HG02981 (cell line): ENCODE data around the gene ATAD3A.
"Not testable (repeated sequence)": the region's sequence is repeated elsewhere in the genome, so short reads cannot be mapped to it uniquely, and the experiment has no call there.

ENCODE experiments used
- ATAC-seq: cut with Tn5 transposase; IDR thresholded peaks from one replicate; pipeline ENCODE4 v1.9.1; 2021; ENCODE audit warnings: mild to moderate bottlenecking, moderate library complexity; ENCODE audit not compliant: unreplicated experiment

The ATAD3A gene

DNA sequence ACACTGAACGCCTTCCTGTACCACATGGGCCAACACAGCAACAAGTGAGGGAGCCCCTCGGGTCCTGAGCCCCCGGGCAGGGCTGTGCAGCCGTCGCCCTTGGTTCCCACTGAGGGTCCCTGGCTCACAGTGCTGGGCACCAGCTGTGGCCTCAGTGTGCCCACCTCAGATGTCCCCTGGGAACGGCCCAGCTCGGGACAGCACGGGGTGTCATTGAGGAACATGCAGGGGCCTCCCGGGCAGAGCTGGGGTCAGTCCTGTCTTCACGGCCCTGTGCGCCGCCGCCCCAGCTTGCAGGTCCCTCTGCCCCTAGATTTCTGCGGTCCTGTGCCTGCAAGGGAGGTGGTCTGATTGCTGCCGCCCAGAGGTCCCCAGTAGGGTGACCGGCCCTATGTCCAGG, 22.7 kb upstream of the ATAD3A start:
- no peak for ATAC-seq

DNA sequence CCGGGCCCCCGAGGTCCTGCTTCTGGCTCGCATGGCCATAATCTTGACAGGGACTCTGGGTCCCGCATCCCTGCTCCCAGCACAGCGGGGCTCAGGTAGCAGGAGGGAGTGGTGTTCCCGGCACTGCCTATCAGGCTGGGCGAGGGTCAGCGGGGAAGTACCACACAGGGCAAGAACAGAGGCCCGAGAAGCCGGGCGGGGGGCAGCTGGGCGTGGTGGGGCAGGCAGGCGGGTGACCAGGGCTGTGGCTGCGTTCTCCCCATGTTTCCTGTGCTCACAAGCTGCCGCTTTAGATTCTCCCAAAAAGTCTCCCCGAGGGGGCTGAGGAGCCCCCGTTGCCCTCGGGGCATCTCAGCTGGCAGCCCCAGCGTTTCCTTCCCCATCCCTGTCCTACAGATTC, 22.1 kb upstream of the ATAD3A start:
- no peak for ATAC-seq

DNA sequence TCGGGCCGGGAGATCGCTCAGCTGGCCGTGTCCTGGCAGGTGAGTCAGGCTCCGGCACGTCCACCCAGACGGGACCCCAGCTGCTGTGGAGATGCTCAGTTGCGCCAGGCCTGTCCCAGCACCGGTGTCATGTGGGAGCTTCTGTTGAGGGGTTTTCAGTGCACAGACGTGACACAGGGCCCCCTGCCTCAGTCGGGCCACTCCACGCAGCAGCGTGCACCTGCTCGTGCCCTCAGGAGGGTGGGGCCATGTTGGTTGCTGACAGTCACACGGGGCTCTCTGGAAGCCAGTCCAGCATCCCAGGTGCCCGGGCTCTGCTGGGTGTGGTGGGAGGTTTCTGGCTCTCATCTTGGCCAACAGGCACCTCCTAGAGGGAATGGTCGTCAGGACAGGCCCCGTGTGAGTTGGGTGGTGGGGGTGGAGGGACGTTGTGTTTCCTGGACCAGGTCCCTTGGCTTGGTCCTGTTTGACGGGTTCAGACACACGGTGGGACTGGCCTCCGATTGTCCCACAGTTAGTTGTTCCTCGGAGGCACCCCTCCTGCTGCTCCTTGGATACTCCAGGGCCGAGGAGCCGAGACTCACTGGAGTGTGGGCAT, 21.2 kb upstream of the ATAD3A start:
- no peak for ATAC-seq

GRCh38 chr1:1491601-1492000, 20.4 kb upstream of the ATAD3A start:
- ATAC-seq, result no peak

- ATAC-seq, result not testable (repeated sequence)
Measured at GRCh38 chr1:1494311-1494710, 17.7 kb upstream of the ATAD3A start.

DNA sequence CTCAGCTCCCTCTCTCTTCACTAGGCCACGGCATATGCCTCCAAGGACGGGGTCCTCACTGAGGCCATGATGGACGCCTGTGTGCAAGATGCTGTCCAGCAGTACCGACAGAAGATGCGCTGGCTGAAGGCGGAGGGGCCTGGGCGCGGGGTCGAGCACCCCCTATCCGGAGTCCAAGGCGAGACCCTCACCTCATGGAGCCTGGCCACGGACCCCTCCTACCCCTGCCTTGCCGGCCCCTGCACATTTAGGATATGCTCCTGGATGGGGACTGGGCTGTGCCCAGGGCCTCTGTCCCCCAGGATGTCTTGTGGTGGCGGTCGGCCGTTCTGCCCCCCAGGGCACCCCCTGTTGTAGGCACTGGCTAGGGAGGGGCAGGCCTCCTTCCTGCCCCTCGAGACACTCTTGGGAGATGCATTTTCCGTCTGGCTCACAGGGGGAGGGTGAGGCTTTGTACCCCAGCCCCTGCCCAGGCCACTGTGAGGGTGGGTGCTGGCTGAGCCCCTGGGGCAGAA, 16.4 kb upstream of the ATAD3A start:
- not testable (repeated sequence) for ATAC-seq

GRCh38 chr1:1504777-1505365, 7.1 kb upstream of the ATAD3A start:
- ATAC-seq, result not testable (repeated sequence)

GRCh38 chr1:1505366-1505798, 6.6 kb upstream of the ATAD3A start:
- not testable (repeated sequence) for ATAC-seq

DNA sequence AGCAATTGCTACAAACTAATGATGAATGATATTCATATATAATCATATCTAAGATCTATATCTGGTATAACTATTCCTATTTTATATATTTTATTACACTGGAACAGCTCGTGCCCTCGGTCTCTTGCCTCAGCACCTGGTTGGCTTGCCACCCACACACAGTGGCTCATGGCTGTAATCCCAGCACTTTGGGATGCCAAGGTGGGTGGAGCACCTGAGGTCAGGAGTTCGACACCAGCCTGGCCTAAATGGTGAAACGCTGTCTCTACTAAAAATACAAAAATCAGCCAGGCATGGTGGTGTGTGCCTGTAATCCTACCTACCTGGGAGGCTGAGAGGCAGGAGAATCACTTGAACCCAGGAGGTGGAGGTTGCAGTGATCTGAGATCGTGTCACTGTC, 6.2 kb upstream of the ATAD3A start:
- ATAC-seq, result not testable (repeated sequence)

DNA sequence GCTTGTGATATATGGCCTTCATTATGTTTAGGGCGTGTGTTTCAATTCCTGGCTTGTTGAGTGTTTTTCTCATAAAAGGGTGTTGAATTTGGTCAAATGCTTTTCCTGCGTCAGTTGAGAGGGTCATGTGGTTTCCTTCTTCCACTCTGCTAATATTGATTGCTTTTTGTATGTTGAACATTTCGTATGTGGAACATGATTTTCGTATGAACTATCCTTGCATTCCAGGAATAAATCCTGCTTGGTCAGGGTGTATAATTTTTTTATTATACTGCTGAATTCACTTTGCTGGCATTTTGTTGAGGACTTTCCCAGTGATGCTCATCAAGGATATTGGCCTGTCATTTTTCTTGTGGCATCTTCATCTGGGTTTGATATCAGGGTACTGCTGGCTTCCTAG, 4.7 kb upstream of the ATAD3A start:
- no peak for ATAC-seq

- ATAC-seq, result not testable (repeated sequence)
Measured at GRCh38 chr1:1508775-1509464, 3.0 kb upstream of the ATAD3A start.

- not testable (repeated sequence) for ATAC-seq
Measured at GRCh38 chr1:1509465-1509850, 2.5 kb upstream of the ATAD3A start.

DNA sequence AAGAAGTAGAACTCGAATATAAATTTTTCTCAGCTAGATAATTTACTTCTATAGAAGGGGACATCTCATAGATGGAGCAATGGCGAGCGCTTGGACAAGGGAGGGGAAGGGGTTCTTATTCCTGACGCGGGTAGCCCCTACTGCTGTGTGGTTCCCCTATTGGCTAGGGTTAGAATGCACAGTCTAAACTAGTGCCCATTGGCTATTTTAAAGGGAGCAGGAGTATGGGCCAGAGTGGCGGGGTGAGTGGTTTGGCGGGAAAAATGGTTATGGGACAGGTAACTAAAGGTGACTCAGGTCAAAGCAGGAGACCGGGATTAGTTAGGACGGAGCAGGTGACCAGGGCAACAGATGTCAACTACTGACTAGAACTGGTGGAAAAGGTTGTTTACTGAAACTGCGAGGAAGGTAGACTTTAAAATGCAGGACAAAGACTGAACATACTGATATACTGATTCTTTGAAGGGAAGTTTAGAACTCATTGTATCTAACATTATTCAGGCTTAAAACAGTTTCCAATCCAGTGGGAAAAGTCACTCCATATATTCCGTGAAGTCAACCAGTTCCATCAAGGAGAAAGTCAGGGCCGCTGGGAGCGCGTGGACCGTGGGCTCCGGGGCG, 940 bp upstream of the ATAD3A start:
- ATAC-seq, result no peak

DNA sequence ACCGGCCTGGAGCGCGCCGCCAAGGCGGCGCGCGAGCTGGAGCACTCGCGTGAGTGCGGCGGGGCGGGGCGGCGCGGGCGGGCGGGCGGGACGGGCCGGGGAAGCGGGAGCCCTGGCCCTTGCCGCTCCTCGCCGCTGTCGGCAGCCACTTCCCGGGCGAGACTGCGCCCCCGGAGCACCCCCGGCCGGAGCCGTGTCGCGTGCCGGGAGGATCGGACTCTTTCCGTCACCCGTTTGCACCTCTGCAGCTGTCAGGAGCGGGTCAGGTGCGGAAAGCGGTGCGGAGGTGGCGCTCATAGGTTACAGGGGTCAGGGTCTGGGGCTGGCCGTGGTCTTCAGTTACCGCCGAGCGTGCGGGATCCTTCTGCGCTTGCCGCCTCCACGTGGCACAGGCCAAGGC, 463 bp downstream of the ATAD3A start:
- ATAC-seq, result peak; percentile 5

- not testable (repeated sequence) for ATAC-seq
Measured at GRCh38 chr1:1513675-1514074, 1.7 kb downstream of the ATAD3A start.

- not testable (repeated sequence) for ATAC-seq
Measured at GRCh38 chr1:1514376-1514775, 2.4 kb downstream of the ATAD3A start.

DNA sequence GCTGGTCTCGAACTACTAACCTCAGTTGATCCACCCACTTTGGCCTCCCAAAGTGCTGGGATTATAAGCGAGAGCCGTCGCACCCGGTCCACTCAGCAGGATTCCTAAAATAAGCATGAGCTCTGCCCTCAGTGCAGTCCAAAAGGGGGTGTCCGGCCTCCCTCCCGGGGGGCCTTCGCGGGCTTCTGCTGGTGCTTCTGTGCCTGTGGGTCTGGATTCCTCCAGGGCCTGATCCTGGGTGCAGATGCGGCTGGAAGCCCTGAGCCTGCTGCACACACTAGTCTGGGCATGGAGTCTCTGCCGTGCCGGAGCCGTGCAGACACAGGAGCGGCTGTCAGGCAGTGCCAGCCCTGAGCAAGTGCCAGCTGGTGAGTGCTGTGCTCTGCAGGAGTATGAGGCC, 5.0 kb downstream of the ATAD3A start:
- ATAC-seq, result not testable (repeated sequence)

DNA sequence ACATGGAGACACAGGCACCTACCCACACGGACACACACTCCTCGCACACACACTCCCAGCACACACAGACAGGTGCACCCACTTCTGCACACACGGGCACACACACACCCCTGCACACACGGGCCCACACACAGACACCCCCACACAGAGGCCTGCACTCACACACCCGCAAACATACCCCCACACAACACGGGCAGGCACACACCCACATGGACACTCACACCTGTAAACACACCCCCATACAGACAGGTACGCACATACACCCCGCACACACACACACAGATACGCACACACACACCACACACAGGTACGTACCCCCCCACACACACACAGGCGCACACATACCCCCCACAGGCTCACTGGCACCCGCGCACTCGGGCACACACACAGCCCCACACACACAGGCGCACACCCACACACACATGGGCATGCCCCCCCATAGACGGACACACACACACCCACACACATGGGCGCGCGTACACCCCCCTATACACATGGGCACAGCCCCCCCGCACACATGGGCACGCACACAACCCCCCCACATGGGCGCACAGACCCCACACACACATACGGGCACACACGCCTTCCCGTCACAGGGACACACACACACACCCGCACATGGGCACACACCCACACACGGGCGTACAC, 6.1 kb downstream of the ATAD3A start:
- ATAC-seq, result no peak

- ATAC-seq, result not testable (repeated sequence)
Measured at GRCh38 chr1:1518621-1519007, 6.7 kb downstream of the ATAD3A start.

DNA sequence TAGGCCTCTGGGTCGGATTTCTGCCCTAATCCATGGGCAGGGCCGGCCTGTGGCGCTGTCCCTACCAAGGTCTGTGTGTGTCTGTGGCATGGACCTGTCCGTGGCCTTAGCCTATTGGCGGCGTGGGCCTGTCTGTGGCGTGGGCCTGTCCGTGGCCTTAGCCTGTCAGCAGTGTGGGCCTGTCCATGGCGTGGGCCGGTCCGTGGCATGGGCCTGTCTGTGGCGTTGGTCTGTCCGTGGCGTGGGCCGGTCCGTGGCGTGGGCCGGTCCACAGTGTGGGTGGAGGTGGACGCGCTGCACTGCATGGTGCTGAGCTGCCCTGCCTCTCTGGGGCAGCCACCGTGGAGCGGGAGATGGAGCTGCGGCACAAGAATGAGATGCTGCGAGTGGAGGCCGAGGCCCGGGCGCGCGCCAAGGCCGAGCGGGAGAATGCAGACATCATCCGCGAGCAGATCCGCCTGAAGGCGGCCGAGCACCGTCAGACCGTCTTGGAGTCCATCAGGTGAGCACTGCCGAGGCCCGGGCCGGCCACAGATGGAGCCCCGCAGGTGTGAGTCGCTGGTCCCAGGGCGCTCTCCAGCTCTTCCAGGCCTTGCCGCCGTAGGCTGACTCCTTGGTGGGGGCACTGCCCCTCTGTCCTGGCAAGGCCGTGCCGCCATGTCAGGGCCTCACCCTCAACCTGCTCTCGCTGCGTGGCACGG, 8.0 kb downstream of the ATAD3A start:
- not testable (repeated sequence) for ATAC-seq

GRCh38 chr1:1521331-1521730, 9.4 kb downstream of the ATAD3A start:
- no peak for ATAC-seq
